Stimulated activated CD8-positive, alpha-beta memory T cell treated with anti-CD3 and anti-CD28 coated beads, Interleukin-12 subunit alpha, Interleukin-12 subunit beta, amount 100 ng/mL, for 24 hours (primary cell): ENCODE measurements around the gene USH1C.

Source experiments
- DNase-seq: peaks from one replicate; pipeline ENCODE4 v3.0.0-alpha.2; 2020; ENCODE audit errors: extremely low read depth

Gene USH1C

GRCh38 chr11:17544181-17544622 lies at the start of gene USH1C:
Gene USH1C, minus strand, starts transcription at chr11:17544416. Its CDS starts 109 bp downstream, at chr11:17544307.
- no peak for DNase-seq

GRCh38 chr11:17593466-17594245 lies 49.4 kb upstream of the USH1C start:
- DNase-seq = no peak

- no peak for DNase-seq
These were observed 47.1 kb upstream of the USH1C start for GRCh38 chr11:17591293-17591692.

GRCh38 chr11:17590463-17590862 lies 46.2 kb upstream of the USH1C start:
- no peak for DNase-seq

- no peak for DNase-seq
These were observed 44.5 kb upstream of the USH1C start for GRCh38 chr11:17588721-17589120.

- DNase-seq = no peak
These were observed 44.0 kb upstream of the USH1C start for GRCh38 chr11:17588166-17588565.

GRCh38 chr11:17585911-17586695 lies 41.9 kb upstream of the USH1C start:
- DNase-seq = no peak

GRCh38 chr11:17581732-17582053 lies 37.5 kb upstream of the USH1C start:
- no peak for DNase-seq

GRCh38 chr11:17581036-17581731 lies 37.0 kb upstream of the USH1C start:
- no peak for DNase-seq

- DNase-seq = no peak
These were observed 36.1 kb upstream of the USH1C start for GRCh38 chr11:17580271-17580670.

- DNase-seq = no peak
These were observed 35.2 kb upstream of the USH1C start for GRCh38 chr11:17579451-17579850.

- no peak for DNase-seq
These were observed 34.7 kb upstream of the USH1C start for GRCh38 chr11:17578958-17579357.

- DNase-seq = no peak
These were observed 34.1 kb upstream of the USH1C start for GRCh38 chr11:17578296-17578695.

- no peak for DNase-seq
These were observed 31.5 kb upstream of the USH1C start for GRCh38 chr11:17575431-17576425.

- DNase-seq = no peak
These were observed 30.2 kb upstream of the USH1C start for GRCh38 chr11:17574141-17575091.

- DNase-seq = no peak
These were observed 29.3 kb upstream of the USH1C start for GRCh38 chr11:17573526-17573925.

GRCh38 chr11:17572791-17573460 lies 28.7 kb upstream of the USH1C start:
- no peak for DNase-seq

- no peak for DNase-seq
These were observed 28.1 kb upstream of the USH1C start for GRCh38 chr11:17572359-17572690.

GRCh38 chr11:17571431-17572358 lies 27.5 kb upstream of the USH1C start:
- DNase-seq = no peak
